CMK (cell line): ENCODE results near the gene PZP.

Experiments
- DNase-seq: peaks from one replicate; pipeline ENCODE4 v3.0.0-alpha.2; 2010; ENCODE audit warnings: low read depth

PZP gene

DNA sequence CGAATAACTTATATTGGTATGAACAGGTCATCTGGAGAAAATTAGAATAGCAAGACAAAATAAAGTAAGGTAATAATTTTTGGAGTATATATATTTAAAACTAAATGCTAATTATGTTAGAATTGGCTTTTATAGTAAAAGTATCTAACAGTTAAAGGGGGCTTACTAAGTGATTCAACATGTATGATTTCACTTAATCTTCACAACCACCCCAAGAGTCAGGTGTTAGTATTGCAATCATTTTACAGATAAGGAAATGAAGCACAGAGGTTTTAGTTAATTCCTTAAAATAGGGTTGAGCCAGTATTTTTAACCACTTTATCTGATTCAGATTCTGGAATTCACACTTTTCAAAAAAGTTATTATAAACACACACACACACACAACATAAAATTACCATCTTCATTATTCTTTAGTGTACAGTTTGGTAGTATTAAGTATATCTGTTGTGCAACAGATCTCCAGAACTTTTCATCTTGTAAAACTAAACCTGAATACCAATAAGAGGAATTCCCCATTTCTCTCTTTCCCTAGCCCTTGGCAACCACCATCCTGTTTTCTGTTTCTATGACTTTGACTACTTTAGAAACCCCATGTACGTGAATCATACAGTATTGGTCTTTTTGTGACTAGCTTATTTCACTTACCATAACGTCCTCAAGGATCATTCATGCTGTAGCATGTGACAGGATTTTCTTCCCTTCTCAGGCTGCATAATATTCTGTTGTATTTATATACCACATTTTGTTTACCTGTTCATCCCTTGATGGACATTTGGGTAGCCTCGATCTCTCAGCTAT, 104.9 kb downstream of the PZP start:
- DNase-seq, result no peak

DNA sequence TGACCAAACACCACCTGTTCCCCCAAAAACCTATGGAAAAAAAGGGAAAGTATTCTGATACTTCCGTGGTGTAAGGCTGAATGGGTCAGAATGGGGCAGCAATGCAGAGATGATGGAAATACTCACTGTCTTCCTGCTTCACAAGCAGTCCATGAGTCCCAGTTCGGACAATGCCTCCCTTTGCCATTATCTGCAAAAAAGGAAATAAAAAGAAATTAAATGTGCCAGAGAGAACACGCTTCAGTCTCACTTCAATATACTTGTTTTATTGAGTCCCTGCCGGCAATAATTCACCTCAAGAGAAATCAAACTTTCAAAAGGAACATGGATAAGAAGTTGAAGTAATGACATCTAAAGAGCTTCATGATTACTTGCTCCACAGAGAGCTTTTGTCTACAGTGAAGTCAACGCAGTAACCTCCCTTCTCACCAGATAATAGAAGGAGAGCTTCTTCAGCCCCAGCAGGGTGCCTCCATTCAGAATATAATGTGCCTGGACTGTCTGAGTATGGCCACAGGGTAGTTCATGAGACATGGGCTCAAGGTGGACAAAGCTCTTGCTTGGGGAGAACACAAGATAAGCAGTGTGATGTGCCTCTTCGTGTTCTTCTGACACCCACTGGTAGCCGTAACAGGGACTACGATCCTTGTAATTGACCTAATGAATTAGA, 107.0 kb downstream of the PZP start:
- DNase-seq, result no peak

DNA sequence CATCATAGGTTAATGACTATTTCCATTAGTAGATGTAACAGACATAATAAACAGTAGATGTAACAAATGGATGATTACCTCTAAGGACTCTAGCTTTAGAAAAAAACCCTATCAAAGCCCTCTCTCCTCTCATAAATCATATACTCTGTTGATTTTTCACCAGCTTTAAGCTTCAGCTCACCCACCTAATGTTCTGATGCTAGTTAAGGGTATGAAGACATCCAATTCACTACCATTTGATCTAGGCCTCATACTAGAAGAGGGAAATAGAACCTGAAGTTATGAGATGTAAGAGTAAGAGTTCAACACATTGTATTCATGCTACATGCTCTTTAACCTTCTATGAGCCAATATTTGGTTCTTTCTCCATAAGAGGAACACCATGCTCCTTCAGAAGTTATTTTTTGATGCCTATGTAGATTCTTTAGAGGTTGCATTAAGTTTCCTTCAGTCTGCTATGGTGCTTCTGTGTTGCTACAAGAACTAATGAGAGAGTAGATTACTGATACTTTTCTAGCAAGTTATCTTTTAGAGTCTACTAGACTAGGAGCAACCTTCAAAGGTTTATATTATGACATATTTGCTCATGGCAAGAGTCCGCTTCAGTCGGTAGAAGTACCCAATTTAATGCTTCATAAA, 108.5 kb downstream of the PZP start:
- DNase-seq, result no peak
